BE2C (cell line): ENCODE data around the gene MIGA2.
"Not testable (repeated sequence)": the region's sequence is repeated elsewhere in the genome, so short reads cannot be mapped to it uniquely, and the experiment has no call there.

ENCODE experiments used
- DNase-seq: peaks from one replicate; pipeline ENCODE4 v3.0.0-alpha.2; 2020
- H3K27me3 ChIP-seq: fragments of 250-450 bp; sonication (Bioruptor Pico); 2 replicates; pipeline ENCODE4 v1.5.1; 2020; ENCODE audit warnings: mild to moderate bottlenecking
- H3K36me3 ChIP-seq: fragments of 250-450 bp; sonication (Bioruptor Pico); 2 replicates; pipeline ENCODE4 v1.5.1; 2020; ENCODE audit warnings: mild to moderate bottlenecking
- H3K4me1 ChIP-seq: fragments of 250-450 bp; sonication (Bioruptor Pico); 2 replicates; pipeline ENCODE4 v1.5.1; 2020
- H3K4me3 ChIP-seq: 2 replicates; pipeline ENCODE4 v1.5.1; 2011; ENCODE audit warnings: low read depth, low read length
- H3K9me3 ChIP-seq: fragments of 250-450 bp; sonication (Bioruptor Pico); 2 replicates; pipeline ENCODE4 v1.5.1; 2020
- CTCF ChIP-seq: IDR thresholded peaks from 2 replicates; pipeline ENCODE4 v1.5.1; 2012; ENCODE audit warnings: mild to moderate bottlenecking, low read depth, low read length

The MIGA2 gene

DNA sequence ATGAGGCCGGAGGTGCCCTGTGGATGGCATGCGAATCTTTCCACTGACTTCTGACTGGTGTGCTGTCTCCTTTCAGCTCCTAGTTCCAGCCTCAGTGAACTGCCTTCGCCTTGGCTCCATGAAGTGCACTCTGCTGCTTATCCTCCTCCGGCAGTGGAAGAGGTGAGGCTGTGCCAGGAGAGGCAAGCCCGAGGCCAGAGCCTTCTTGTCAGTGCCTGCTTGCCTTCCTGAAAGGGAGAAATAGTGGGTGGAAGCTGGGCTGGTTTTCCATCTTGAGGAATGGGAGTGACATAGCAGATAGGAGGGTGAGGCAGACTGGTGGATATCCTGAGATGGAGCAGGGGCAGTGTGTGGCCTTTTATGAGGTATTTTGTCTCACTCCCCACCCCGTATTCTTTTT, 38.0 kb upstream of the MIGA2 start:
- no peaks in the 10 kb centered on the region for H3K4me1 ChIP-seq
- no peak overlapping the region for H3K4me3 ChIP-seq
- no peak for DNase-seq
- H3K36me3 ChIP-seq: peaks cover 97% of the 10 kb centered on the region
- no peaks in the 10 kb centered on the region for H3K9me3 ChIP-seq
- H3K27me3 ChIP-seq: no peaks in the 10 kb centered on the region
- TF ChIP-seq CTCF: no peak

- Histone ChIP-seq H3K4me1 (no peaks in the 10 kb centered on the region), H3K9me3 (no peaks in the 10 kb centered on the region), H3K36me3 (peaks cover 89% of the 10 kb centered on the region), H3K27me3 (no peaks in the 10 kb centered on the region), H3K4me3 (no peak overlapping the region)
- DNase-seq: no peak
- TF ChIP-seq CTCF: no peak
Observed at GRCh38 chr9:128999581-129000206, 36.7 kb upstream of the MIGA2 start.

- no peaks in the 10 kb centered on the region for H3K9me3 ChIP-seq
- TF ChIP-seq CTCF: no peak
- H3K4me3 ChIP-seq: no peak overlapping the region
- DNase-seq: no peak
- H3K4me1 ChIP-seq: no peaks in the 10 kb centered on the region
- H3K27me3 ChIP-seq: no peaks in the 10 kb centered on the region
- peaks cover 88% of the 10 kb centered on the region for H3K36me3 ChIP-seq
Observed at GRCh38 chr9:129001504-129002325, 34.7 kb upstream of the MIGA2 start.

DNA sequence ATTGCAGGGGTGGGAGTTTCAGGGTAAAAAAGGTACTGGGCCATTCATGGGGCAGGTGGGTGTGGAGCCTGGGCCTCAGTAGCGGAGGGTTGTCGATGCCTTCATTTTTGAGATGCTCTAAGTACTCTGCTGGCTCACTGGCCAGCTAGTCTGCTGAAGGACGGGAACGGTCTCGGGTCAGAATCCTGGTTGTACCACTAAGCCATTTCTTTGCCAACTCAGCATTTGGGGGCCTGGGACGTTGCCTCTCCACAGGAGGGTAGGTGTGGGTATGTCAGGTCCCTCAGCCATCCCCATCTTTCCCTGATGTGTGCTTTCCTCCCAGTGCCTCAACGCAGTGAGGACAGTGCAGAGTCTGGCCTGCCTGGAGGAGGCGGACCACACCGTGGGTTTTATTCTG, 33.4 kb upstream of the MIGA2 start:
- peaks cover 83% of the 10 kb centered on the region for H3K36me3 ChIP-seq
- peaks cover 10% of the 10 kb centered on the region for H3K4me1 ChIP-seq
- no peaks in the 10 kb centered on the region for H3K9me3 ChIP-seq
- no peaks in the 10 kb centered on the region for H3K27me3 ChIP-seq
- H3K4me3 ChIP-seq: no peak overlapping the region
- no peak for DNase-seq
- TF ChIP-seq CTCF: no peak

- H3K9me3 ChIP-seq, H3K4me3 ChIP-seq, H3K27me3 ChIP-seq, DNase-seq: not testable (repeated sequence)
- H3K36me3 ChIP-seq: peaks cover 80% of the 10 kb centered on the region
- H3K4me1 ChIP-seq: peaks cover 17% of the 10 kb centered on the region
Observed at GRCh38 chr9:129004173-129004572, 32.3 kb upstream of the MIGA2 start.

DNA sequence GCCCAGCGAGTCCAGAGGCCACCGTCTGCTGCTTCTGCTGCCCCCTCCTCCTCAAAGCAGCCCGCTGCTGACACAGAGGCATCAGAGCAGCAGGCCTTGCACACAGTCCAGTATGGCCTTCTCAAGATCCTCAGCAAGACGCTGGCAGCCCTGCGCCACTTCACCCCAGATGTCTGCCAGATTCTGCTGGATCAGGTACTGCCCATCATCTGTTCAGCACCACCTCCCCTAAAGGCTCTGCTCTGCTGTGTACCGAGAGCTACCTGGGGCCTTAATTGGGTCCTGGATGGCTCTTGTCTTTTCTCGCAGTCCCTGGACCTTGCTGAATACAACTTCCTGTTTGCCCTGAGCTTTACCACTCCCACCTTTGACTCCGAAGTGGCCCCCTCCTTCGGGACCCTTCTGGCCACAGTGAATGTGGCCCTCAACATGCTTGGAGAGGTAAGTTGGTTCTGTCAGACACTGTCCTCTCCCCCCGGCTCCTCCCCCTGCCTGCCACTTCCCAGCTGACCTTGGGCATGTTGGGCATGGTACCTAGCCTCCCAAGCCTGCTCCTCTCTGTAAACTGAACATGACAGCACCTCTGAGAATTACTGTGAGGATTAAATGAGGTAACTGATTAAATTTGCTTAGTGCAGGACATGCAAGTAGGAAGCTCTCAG, 31.0 kb upstream of the MIGA2 start:
- H3K27me3 ChIP-seq: no peaks in the 10 kb centered on the region
- no peak for DNase-seq
- H3K4me3 ChIP-seq: no peak overlapping the region
- H3K9me3 ChIP-seq: no peaks in the 10 kb centered on the region
- H3K4me1 ChIP-seq: peaks cover 17% of the 10 kb centered on the region
- TF ChIP-seq CTCF: no peak
- H3K36me3 ChIP-seq: peaks cover 67% of the 10 kb centered on the region
